ENCODE data around the gene TJP2.

TJP2 gene

GRCh38 chr9:69165581-69165980, 8.5 kb upstream of the TJP2 start:
- no peak for DNase-seq (ENCODE audit: low read depth, low spot score)
- Histone ChIP-seq H3K36me3 (ENCODE audit: insufficient read depth, insufficient read length, low read length) (no peaks in the 10 kb centered on the region), H3K9ac (ENCODE audit: insufficient read length, low read depth) (no peak overlapping the region), H3K4me1 (ENCODE audit: insufficient read depth, insufficient read length) (no peaks in the 10 kb centered on the region), H3K27me3 (ENCODE audit: insufficient read depth, insufficient read length) (no peaks in the 10 kb centered on the region), H3K4me3 (ENCODE audit: insufficient read length, low read depth) (no peak overlapping the region), H3K9me3 (ENCODE audit: insufficient read depth, low read length) (0 out of 2 replicates have a peak, but pooled peaks cover 3% of the 10 kb centered on the region)
- TF ChIP-seq ZNF274 (IDR thresholded peaks at IDR 0.05; ENCODE audit: low read depth, low read length) (no peak), YY1 (IDR thresholded peaks at IDR 0.05; ENCODE audit: insufficient read depth, insufficient read length) (no peak)

- no peaks in the 10 kb centered on the region for H3K36me3 ChIP-seq (ENCODE audit: insufficient read depth, insufficient read length, low read length)
- no peaks in the 10 kb centered on the region for H3K4me1 ChIP-seq (ENCODE audit: insufficient read depth, insufficient read length)
- H3K4me3 ChIP-seq (ENCODE audit: insufficient read length, low read depth) = no peak overlapping the region
- no peak for DNase-seq (ENCODE audit: low read depth, low spot score)
- peaks cover 5% of the 10 kb centered on the region for H3K27me3 ChIP-seq (ENCODE audit: insufficient read depth, insufficient read length)
- H3K9ac ChIP-seq (ENCODE audit: insufficient read length, low read depth) = no peak overlapping the region
- H3K9me3 ChIP-seq (ENCODE audit: insufficient read depth, low read length) = no peaks in the 10 kb centered on the region
- TF ChIP-seq ZNF274 (IDR thresholded peaks at IDR 0.05; ENCODE audit: low read depth, low read length) = no peak
- no peak for TF ChIP-seq SUZ12 (IDR thresholded peaks at IDR 0.05; ENCODE audit: extremely low read depth, insufficient read depth, insufficient read length)
- TF ChIP-seq YY1 (IDR thresholded peaks at IDR 0.05; ENCODE audit: insufficient read depth, insufficient read length) = no peak
These were observed 5.3 kb upstream of the TJP2 start for GRCh38 chr9:69168709-69169217.

GRCh38 chr9:69170231-69170630, 3.8 kb upstream of the TJP2 start:
- no peak for DNase-seq (ENCODE audit: low read depth, low spot score)
- no peak for TF ChIP-seq ZNF274 (IDR thresholded peaks at IDR 0.05; ENCODE audit: low read depth, low read length)
- TF ChIP-seq SUZ12 (IDR thresholded peaks at IDR 0.05; ENCODE audit: extremely low read depth, insufficient read depth, insufficient read length) = no peak
- no peak for TF ChIP-seq YY1 (IDR thresholded peaks at IDR 0.05; ENCODE audit: insufficient read depth, insufficient read length)
- Histone ChIP-seq H3K9ac (ENCODE audit: insufficient read length, low read depth) (no peak overlapping the region), H3K27me3 (ENCODE audit: insufficient read depth, insufficient read length) (peaks cover 17% of the 10 kb centered on the region), H3K4me3 (ENCODE audit: insufficient read length, low read depth) (no peak overlapping the region), H3K9me3 (ENCODE audit: insufficient read depth, low read length) (no peaks in the 10 kb centered on the region), H3K4me1 (ENCODE audit: insufficient read depth, insufficient read length) (no peaks in the 10 kb centered on the region), H3K36me3 (ENCODE audit: insufficient read depth, insufficient read length, low read length) (no peaks in the 10 kb centered on the region)

- H3K27me3 ChIP-seq (ENCODE audit: insufficient read depth, insufficient read length) = peaks cover 25% of the 10 kb centered on the region
- TF ChIP-seq SUZ12 (IDR thresholded peaks at IDR 0.05; ENCODE audit: extremely low read depth, insufficient read depth, insufficient read length) (no peak), ZNF274 (IDR thresholded peaks at IDR 0.05; ENCODE audit: low read depth, low read length) (no peak), YY1 (IDR thresholded peaks at IDR 0.05; ENCODE audit: insufficient read depth, insufficient read length) (no peak)
- no peaks in the 10 kb centered on the region for H3K36me3 ChIP-seq (ENCODE audit: insufficient read depth, insufficient read length, low read length)
- DNase-seq (ENCODE audit: low read depth, low spot score) = no peak
- no peak overlapping the region for H3K4me3 ChIP-seq (ENCODE audit: insufficient read length, low read depth)
- H3K9me3 ChIP-seq (ENCODE audit: insufficient read depth, low read length) = no peaks in the 10 kb centered on the region
- H3K4me1 ChIP-seq (ENCODE audit: insufficient read depth, insufficient read length) = no peaks in the 10 kb centered on the region
- no peak overlapping the region for H3K9ac ChIP-seq (ENCODE audit: insufficient read length, low read depth)
These were observed 3.0 kb upstream of the TJP2 start for GRCh38 chr9:69171049-69171448.

- Histone ChIP-seq H3K9me3 (ENCODE audit: insufficient read depth, low read length) (no peaks in the 10 kb centered on the region), H3K27me3 (ENCODE audit: insufficient read depth, insufficient read length) (peaks cover 29% of the 10 kb centered on the region), H3K9ac (ENCODE audit: insufficient read length, low read depth) (no peak overlapping the region), H3K36me3 (ENCODE audit: insufficient read depth, insufficient read length, low read length) (no peaks in the 10 kb centered on the region), H3K4me1 (ENCODE audit: insufficient read depth, insufficient read length) (peaks cover 2% of the 10 kb centered on the region), H3K4me3 (ENCODE audit: insufficient read length, low read depth) (no peak overlapping the region)
- no peak for DNase-seq (ENCODE audit: low read depth, low spot score)
- TF ChIP-seq SUZ12 (IDR thresholded peaks at IDR 0.05; ENCODE audit: extremely low read depth, insufficient read depth, insufficient read length) = no peak
- TF ChIP-seq ZNF274 (IDR thresholded peaks at IDR 0.05; ENCODE audit: low read depth, low read length) = no peak
- TF ChIP-seq YY1 (IDR thresholded peaks at IDR 0.05; ENCODE audit: insufficient read depth, insufficient read length) = no peak
These were observed 2.6 kb upstream of the TJP2 start for GRCh38 chr9:69171517-69171916.

- H3K4me3 ChIP-seq (ENCODE audit: insufficient read length, low read depth) = no peak overlapping the region
- no peak for DNase-seq (ENCODE audit: low read depth, low spot score)
These were observed 1.2 kb upstream of the TJP2 start for GRCh38 chr9:69172895-69173294.

GRCh38 chr9:69173497-69173890, 583 bp upstream of the TJP2 start:
- peaks cover 32% of the 10 kb centered on the region for H3K27me3 ChIP-seq (ENCODE audit: insufficient read depth, insufficient read length)
- DNase-seq (ENCODE audit: low read depth, low spot score) = peak; percentile 54

More at GRCh38 chr9:69172895-69173294, 1.2 kb upstream of the TJP2 start:
- Histone ChIP-seq H3K9ac (ENCODE audit: insufficient read length, low read depth) (no peak overlapping the region), H3K9me3 (ENCODE audit: insufficient read depth, low read length) (no peaks in the 10 kb centered on the region), H3K27me3 (ENCODE audit: insufficient read depth, insufficient read length) (peaks cover 32% of the 10 kb centered on the region), H3K36me3 (ENCODE audit: insufficient read depth, insufficient read length, low read length) (no peaks in the 10 kb centered on the region), H3K4me1 (ENCODE audit: insufficient read depth, insufficient read length) (peaks cover 2% of the 10 kb centered on the region)
- TF ChIP-seq YY1 (IDR thresholded peaks at IDR 0.05; ENCODE audit: insufficient read depth, insufficient read length) = no peak
- no peak for TF ChIP-seq ZNF274 (IDR thresholded peaks at IDR 0.05; ENCODE audit: low read depth, low read length)
- no peak for TF ChIP-seq SUZ12 (IDR thresholded peaks at IDR 0.05; ENCODE audit: extremely low read depth, insufficient read depth, insufficient read length)

More at GRCh38 chr9:69173497-69173890, 583 bp upstream of the TJP2 start:
- H3K4me1 ChIP-seq (ENCODE audit: insufficient read depth, insufficient read length) = peaks cover 2% of the 10 kb centered on the region
- peak overlapping the region; percentile 87 for H3K9ac ChIP-seq (ENCODE audit: insufficient read length, low read depth)
- H3K4me3 ChIP-seq (ENCODE audit: insufficient read length, low read depth) = peak overlapping the region; percentile 84
- TF ChIP-seq ZNF274 (IDR thresholded peaks at IDR 0.05; ENCODE audit: low read depth, low read length) (no peak), YY1 (IDR thresholded peaks at IDR 0.05; ENCODE audit: insufficient read depth, insufficient read length) (no peak)
- no peaks in the 10 kb centered on the region for H3K9me3 ChIP-seq (ENCODE audit: insufficient read depth, low read length)
- no peaks in the 10 kb centered on the region for H3K36me3 ChIP-seq (ENCODE audit: insufficient read depth, insufficient read length, low read length)

Measured in NT2/D1 (cell line).